GM12873 (cell line): ENCODE results near the gene DDX3X.

Experiments
- CTCF ChIP-seq: IDR thresholded peaks from 2 replicates; pipeline ENCODE4 v1.5.1; 2012; ENCODE audit warnings: low read depth, mild to moderate bottlenecking, moderate library complexity, low read length, control low read depth; ENCODE audit not compliant: insufficient read depth; ENCODE audit errors: missing control alignments

Gene DDX3X

GRCh38 chrX:41302370-41302769 is 31.6 kb upstream of the DDX3X start:
- no peak for TF ChIP-seq CTCF

GRCh38 chrX:41303013-41303412 is 30.9 kb upstream of the DDX3X start:
- no peak for TF ChIP-seq CTCF

- TF ChIP-seq CTCF: no peak
These were observed 29.8 kb upstream of the DDX3X start for GRCh38 chrX:41304178-41304577.

- peak; percentile 12 for TF ChIP-seq CTCF
These were observed 24.9 kb upstream of the DDX3X start for GRCh38 chrX:41308884-41309647.

- TF ChIP-seq CTCF: no peak
These were observed 21.2 kb upstream of the DDX3X start for GRCh38 chrX:41312786-41313185.

- no peak for TF ChIP-seq CTCF
These were observed 20.5 kb upstream of the DDX3X start for GRCh38 chrX:41313419-41313818.

- TF ChIP-seq CTCF: no peak
These were observed 19.8 kb upstream of the DDX3X start for GRCh38 chrX:41314204-41314603.
